Measurements from ENCODE around the gene CREBL2.
A peak's percentile ranks its signal among the peaks of the same experiment; 100 is the strongest.
"Not testable (repeated sequence)": the region's sequence is repeated elsewhere in the genome, so short reads cannot be mapped to it uniquely, and the experiment has no call there.

CREBL2 gene

GRCh38 chr12:12611512-12612306, at the start of gene CREBL2:
TSS of gene CREBL2 (plus strand) at chr12:12611876. CDS start at chr12:12612173, 297 bp downstream.
- Mint-ChIP-seq H3K27ac (ENCODE audit: low read depth) (peak within 1 kb of the TSS; percentile 97), H3K27me3 (no peaks in the 10 kb centered on the region), H3K36me3 (ENCODE audit: insufficient read depth) (peaks cover 28% of the 10 kb centered on the region), H3K4me3 (peak within 1 kb of the TSS; percentile 92), H3K4me1 (peaks cover 41% of the 10 kb centered on the region), H3K9me3 (no peaks in the 10 kb centered on the region)
- ATAC-seq (replicated peaks; ENCODE audit: extremely low read depth, poor library complexity, severe bottlenecking) = peak; percentile 89
- DNase-seq (ENCODE audit: low spot score in 2 of 2) = peak; percentile 69 to 82

GRCh38 chr12:12562016-12562483, 49.6 kb upstream of the CREBL2 start:
- Mint-ChIP-seq H3K4me3 (peak overlapping the region; percentile 88), H3K27me3 (no peaks in the 10 kb centered on the region), H3K9me3 (no peaks in the 10 kb centered on the region), H3K36me3 (ENCODE audit: insufficient read depth) (peaks cover 28% of the 10 kb centered on the region), H3K27ac (ENCODE audit: low read depth) (peak overlapping the region; percentile 94), H3K4me1 (peaks cover 18% of the 10 kb centered on the region)
- DNase-seq (ENCODE audit: low spot score in 2 of 2) (peak; percentile 16 to 18), ATAC-seq (replicated peaks; ENCODE audit: extremely low read depth, poor library complexity, severe bottlenecking) (peak; percentile 7)

- H3K4me3 Mint-ChIP-seq = peak within 1 kb of the TSS; percentile 88
- no peaks in the 10 kb centered on the region for H3K9me3 Mint-ChIP-seq
- H3K27ac Mint-ChIP-seq (ENCODE audit: low read depth) = peak within 1 kb of the TSS; percentile 94
- no peaks in the 10 kb centered on the region for H3K27me3 Mint-ChIP-seq
- peak; percentile 78 for ATAC-seq (replicated peaks; ENCODE audit: extremely low read depth, poor library complexity, severe bottlenecking)
- peaks cover 28% of the 10 kb centered on the region for H3K36me3 Mint-ChIP-seq (ENCODE audit: insufficient read depth)
- peak; percentile 51 to 81 for DNase-seq (ENCODE audit: low spot score in 2 of 2)
- peaks cover 18% of the 10 kb centered on the region for H3K4me1 Mint-ChIP-seq
Observed at GRCh38 chr12:12562585-12563261, 49.0 kb upstream of the CREBL2 start, which contains the start of gene DUSP16. TSS of gene DUSP16 (minus strand) at chr12:12562863. CDS start at chr12:12521098, 41,765 bp downstream.

GRCh38 chr12:12563290-12563928, 48.3 kb upstream of the CREBL2 start:
- peak overlapping the region; percentile 94 for H3K27ac Mint-ChIP-seq (ENCODE audit: low read depth)
- ATAC-seq (replicated peaks; ENCODE audit: extremely low read depth, poor library complexity, severe bottlenecking) = no peak
- H3K36me3 Mint-ChIP-seq (ENCODE audit: insufficient read depth) = peaks cover 28% of the 10 kb centered on the region
- peak overlapping the region; percentile 88 for H3K4me3 Mint-ChIP-seq
- peaks cover 18% of the 10 kb centered on the region for H3K4me1 Mint-ChIP-seq
- no peaks in the 10 kb centered on the region for H3K9me3 Mint-ChIP-seq
- no peaks in the 10 kb centered on the region for H3K27me3 Mint-ChIP-seq
- DNase-seq (ENCODE audit: low spot score in 2 of 2) = no peak

- ATAC-seq (replicated peaks; ENCODE audit: extremely low read depth, poor library complexity, severe bottlenecking) (no peak), DNase-seq (ENCODE audit: low spot score in 2 of 2) (no peak)
- Mint-ChIP-seq H3K27me3 (no peaks in the 10 kb centered on the region), H3K4me1 (peaks cover 13% of the 10 kb centered on the region), H3K27ac (ENCODE audit: low read depth) (no peak overlapping the region), H3K9me3 (no peaks in the 10 kb centered on the region), H3K36me3 (ENCODE audit: insufficient read depth) (peaks cover 24% of the 10 kb centered on the region), H3K4me3 (no peak overlapping the region)
Observed at GRCh38 chr12:12564911-12565310, 46.8 kb upstream of the CREBL2 start.

GRCh38 chr12:12565971-12566370, 45.7 kb upstream of the CREBL2 start:
- H3K36me3 Mint-ChIP-seq (ENCODE audit: insufficient read depth) = peaks cover 20% of the 10 kb centered on the region
- H3K4me3 Mint-ChIP-seq; ATAC-seq (replicated peaks; ENCODE audit: extremely low read depth, poor library complexity, severe bottlenecking); H3K9me3 Mint-ChIP-seq; H3K4me1 Mint-ChIP-seq; DNase-seq (ENCODE audit: low spot score in 2 of 2); H3K27me3 Mint-ChIP-seq; H3K27ac Mint-ChIP-seq (ENCODE audit: low read depth): not testable (repeated sequence)

- no peaks in the 10 kb centered on the region for H3K27me3 Mint-ChIP-seq
- no peak for DNase-seq (ENCODE audit: low spot score in 2 of 2)
- no peak for ATAC-seq (replicated peaks; ENCODE audit: extremely low read depth, poor library complexity, severe bottlenecking)
- H3K9me3 Mint-ChIP-seq = no peaks in the 10 kb centered on the region
- no peaks in the 10 kb centered on the region for H3K4me1 Mint-ChIP-seq
- H3K27ac Mint-ChIP-seq (ENCODE audit: low read depth) = no peak overlapping the region
- H3K4me3 Mint-ChIP-seq = no peak overlapping the region
- H3K36me3 Mint-ChIP-seq (ENCODE audit: insufficient read depth) = peaks cover 2% of the 10 kb centered on the region
Observed at GRCh38 chr12:12572659-12573058, 39.0 kb upstream of the CREBL2 start.

GRCh38 chr12:12577786-12578185, 33.9 kb upstream of the CREBL2 start:
- H3K9me3 Mint-ChIP-seq = no peaks in the 10 kb centered on the region
- peaks cover 8% of the 10 kb centered on the region for H3K4me1 Mint-ChIP-seq
- ATAC-seq (replicated peaks; ENCODE audit: extremely low read depth, poor library complexity, severe bottlenecking) = no peak
- DNase-seq (ENCODE audit: low spot score in 2 of 2) = no peak
- H3K27me3 Mint-ChIP-seq = no peaks in the 10 kb centered on the region
- no peak overlapping the region for H3K27ac Mint-ChIP-seq (ENCODE audit: low read depth)
- H3K4me3 Mint-ChIP-seq = no peak overlapping the region
- H3K36me3 Mint-ChIP-seq (ENCODE audit: insufficient read depth) = peaks cover under 1% of the 10 kb centered on the region

GRCh38 chr12:12580716-12581115, 31.0 kb upstream of the CREBL2 start:
- peaks cover 11% of the 10 kb centered on the region for H3K27me3 Mint-ChIP-seq
- H3K9me3 Mint-ChIP-seq; H3K36me3 Mint-ChIP-seq (ENCODE audit: insufficient read depth); ATAC-seq (replicated peaks; ENCODE audit: extremely low read depth, poor library complexity, severe bottlenecking); DNase-seq (ENCODE audit: low spot score in 2 of 2); H3K4me3 Mint-ChIP-seq; H3K27ac Mint-ChIP-seq (ENCODE audit: low read depth): not testable (repeated sequence)
- H3K4me1 Mint-ChIP-seq = peaks cover 11% of the 10 kb centered on the region

- Mint-ChIP-seq H3K36me3 (ENCODE audit: insufficient read depth) (no peaks in the 10 kb centered on the region), H3K4me3 (no peak overlapping the region), H3K9me3 (no peaks in the 10 kb centered on the region), H3K27me3 (peaks cover 11% of the 10 kb centered on the region), H3K4me1 (peaks cover 11% of the 10 kb centered on the region), H3K27ac (ENCODE audit: low read depth) (no peak overlapping the region)
- no peak for DNase-seq (ENCODE audit: low spot score in 2 of 2)
- ATAC-seq (replicated peaks; ENCODE audit: extremely low read depth, poor library complexity, severe bottlenecking) = no peak
Observed at GRCh38 chr12:12582193-12582881, 29.3 kb upstream of the CREBL2 start.

- ATAC-seq (replicated peaks; ENCODE audit: extremely low read depth, poor library complexity, severe bottlenecking) (peak; percentile 32), DNase-seq (ENCODE audit: low spot score in 2 of 2) (no peak)
- Mint-ChIP-seq H3K27me3 (peaks cover 15% of the 10 kb centered on the region), H3K9me3 (no peaks in the 10 kb centered on the region), H3K27ac (ENCODE audit: low read depth) (no peak overlapping the region), H3K4me1 (peaks cover 11% of the 10 kb centered on the region), H3K36me3 (ENCODE audit: insufficient read depth) (no peaks in the 10 kb centered on the region), H3K4me3 (no peak overlapping the region)
Observed at GRCh38 chr12:12582895-12583303, 28.8 kb upstream of the CREBL2 start.
